Endothelial cell of umbilical vein (primary cell): ENCODE measurements around the gene CARD11. TPM values are rescaled to one million over a fixed set of nuclear protein-coding genes. Genes with fewer than 3 reads are reported as not detected.

Source experiments
- BruUV-seq: library from RNA; stranded (reverse); fragments of 400-500 nt; replicated peaks from 2 replicates; lab custom pipeline; 2021; lab: Mats Ljungman, UMichigan
- CTCF ChIA-PET: fragments of 300-600, 350-600 bp; sonication (Branson Sonifier 250); formaldehyde crosslinking; loops from one replicate; lab custom pipeline; 2021; ENCODE audit warnings: antibody characterized with exemption, inconsistent platforms; lab: Charles Lee
- POLR2A ChIA-PET: fragments of 300-600, 350-600 bp; sonication (Branson Sonifier 250); formaldehyde crosslinking; loops from one replicate; lab custom pipeline; 2021; ENCODE audit warnings: antibody characterized with exemption, inconsistent platforms; lab: Charles Lee
- DNase-seq: peaks from one replicate; pipeline ENCODE4 v3.0.0-alpha.2; 2011; ENCODE audit warnings: low read depth, low spot score
- FAIRE-seq: peaks from 2 replicates; lab custom pipeline; 2011; peaks lifted over from hg19 to GRCh38; lab: Jason Lieb, UNC
- H2AFZ ChIP-seq: 2 replicates; pipeline ENCODE4 v1.6.0; 2012; ENCODE audit warnings: low read depth, low read length, control low read depth, inconsistent platforms
- H3K27ac ChIP-seq: 2 replicates; pipeline ENCODE4 v1.5.1; 2011; ENCODE audit warnings: low read depth, mild to moderate bottlenecking, control low read depth, low read length, moderate library complexity; ENCODE audit not compliant: insufficient read depth
- H3K27me3 ChIP-seq, 2 experiments: 2 replicates each; pipeline versions ENCODE4 v1.6.0 to v1.6.1; 2011; ENCODE audit warnings: low read length in 2 of 2, mixed read lengths in 1 of 2; ENCODE audit not compliant: control insufficient read depth in 2 of 2, insufficient read depth in 2 of 2
- H3K36me3 ChIP-seq, 2 experiments: 2 replicates in 1 of 2; 3 replicates in 1 of 2; pipeline ENCODE4 v1.5.1; 2011; ENCODE audit warnings: low read length in 2 of 2, mild to moderate bottlenecking in 1 of 2, moderate library complexity in 1 of 2; ENCODE audit not compliant: control insufficient read depth in 2 of 2, insufficient read depth in 2 of 2; ENCODE audit errors: extremely low read depth in 1 of 2
- H3K4me1 ChIP-seq: 3 replicates; pipeline ENCODE4 v1.5.1; 2011; ENCODE audit warnings: mild to moderate bottlenecking, low read length; ENCODE audit not compliant: control insufficient read depth, insufficient read depth; ENCODE audit errors: extremely low read depth
- H3K4me2 ChIP-seq: 2 replicates; pipeline ENCODE4 v1.6.1; 2011; ENCODE audit warnings: low read length, control low read depth, mixed read lengths; ENCODE audit not compliant: insufficient read depth
- H3K4me3 ChIP-seq, 3 experiments: fragments of 200-600 bp in 1 of 3; sonication (generic), shearing (Covaris generic) in 1 of 3; replicated peaks in 1 of 3; 2 replicates each; pipeline ENCODE4 v1.5.1; 2011 to 2016; ENCODE audit warnings: control low read depth in 3 of 3, low read length in 3 of 3, mild to moderate bottlenecking in 2 of 3, inconsistent platforms in 1 of 3, low read depth in 1 of 3, moderate library complexity in 1 of 3; ENCODE audit not compliant: insufficient read depth in 1 of 3
- H3K79me2 ChIP-seq: 2 replicates; pipeline ENCODE4 v1.6.0; 2012; ENCODE audit warnings: low read length, inconsistent platforms; ENCODE audit not compliant: control insufficient read depth, insufficient read depth
- H3K9ac ChIP-seq: replicated peaks from 2 replicates; pipeline ENCODE3; 2011; ENCODE audit warnings: low read length, control low read depth; ENCODE audit not compliant: insufficient read depth; ENCODE audit errors: extremely low read depth
- H3K9me1 ChIP-seq: replicated peaks from 3 replicates; pipeline ENCODE4 v1.6.0; 2011; ENCODE audit warnings: mild to moderate bottlenecking, low read length; ENCODE audit not compliant: control insufficient read depth, insufficient read depth; ENCODE audit errors: extremely low read depth
- H3K9me3 ChIP-seq: replicated peaks from 2 replicates; pipeline ENCODE4 v1.5.1; 2012; ENCODE audit warnings: low read length, inconsistent platforms; ENCODE audit not compliant: control insufficient read depth, insufficient read depth
- H4K20me1 ChIP-seq: replicated peaks from 2 replicates; pipeline ENCODE3; 2011; ENCODE audit warnings: mild to moderate bottlenecking, low read length; ENCODE audit not compliant: control insufficient read depth, insufficient read depth; ENCODE audit errors: extremely low read depth
- FOS ChIP-seq: IDR thresholded peaks from 2 replicates; pipeline ENCODE4 v1.6.1; 2011; ENCODE audit warnings: mild to moderate bottlenecking, low read length, moderate library complexity, borderline replicate concordance; ENCODE audit not compliant: insufficient read depth
- GATA2 ChIP-seq: IDR thresholded peaks from 2 replicates; pipeline ENCODE4 v1.7.0; 2011; ENCODE audit warnings: low read depth, mild to moderate bottlenecking, moderate library complexity, mixed read lengths, low read length; ENCODE audit not compliant: insufficient read length, insufficient read depth
- JUN ChIP-seq: IDR thresholded peaks from 2 replicates; pipeline ENCODE4 v1.6.1; 2011; ENCODE audit warnings: borderline replicate concordance, low read depth; ENCODE audit not compliant: insufficient read length, insufficient read depth
- MAX ChIP-seq: IDR thresholded peaks from 2 replicates; pipeline ENCODE4 v1.6.1; 2011; ENCODE audit not compliant: insufficient read depth, insufficient read length
- POLR2AphosphoS5 ChIP-seq: IDR thresholded peaks from 2 replicates; pipeline ENCODE4 v1.6.1; 2012; ENCODE audit warnings: low read depth, mild to moderate bottlenecking, control low read depth, low read length, moderate library complexity; ENCODE audit not compliant: insufficient read depth
- dilution Hi-C: fragments of 300-500 bp; cut with MboI; formaldehyde crosslinking; loops from one replicate; pipeline ENCODE4 v1.15.0; 2019; ENCODE audit warnings: low sequenced_read_pairs; ENCODE audit not compliant: extremely low pct_ligation_motif_present
- intact Hi-C: fragments of 100-400 bp; cut with micrococcal nuclease; formaldehyde crosslinking; loops from one replicate; pipeline ENCODE4 v1.10.0; 2022
- polyA plus RNA-seq, 4 experiments: library from polyadenylated mRNA; depleted of rRNA in 3 of 4; stranded (reverse) in 3 of 4; unstranded in 1 of 4; fragments of >200 nt; gene quantifications; 2 replicates each; pipeline versions ENCODE4 v1.2.1 to v1.2.3, GENCODE V29; 2011 to 2012; ENCODE audit warnings: missing spikeins in 1 of 4
- total RNA-seq: library from RNA; stranded (reverse); gene quantifications from 2 replicates; pipeline ENCODE4 v1.2.3, GENCODE V29; 2021

CARD11 gene
- total and polyA plus RNA-seq, 2 donors (not counting 3 experiments of a cell fraction or from before 2014, with no cell fraction given): 20.4 to 41.8 TPM

DNA sequence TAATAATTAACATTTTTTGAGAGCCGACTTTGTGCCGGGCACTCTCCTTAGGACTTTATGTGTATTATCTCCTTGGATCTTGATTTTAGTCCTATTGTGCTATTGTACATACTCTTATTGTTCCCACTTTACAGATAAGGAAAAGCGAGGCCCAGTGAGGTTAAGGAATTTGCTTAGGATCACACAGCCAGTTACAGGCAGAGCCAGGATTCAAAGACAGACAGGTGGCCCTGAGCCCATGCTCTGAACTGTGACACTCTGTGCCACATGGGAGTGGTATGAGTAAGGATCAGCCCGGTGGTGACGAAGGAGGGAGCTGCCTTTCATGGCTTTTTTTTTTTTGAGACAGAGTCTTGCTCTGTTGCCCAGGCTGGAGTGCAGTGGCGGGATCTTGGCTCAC, 183.7 kb downstream of the CARD11 start:
- DNase-seq (no peak), FAIRE-seq (no peak)
- no TSS peak for BruUV-seq
- Histone ChIP-seq H3K79me2 (no peaks in the 10 kb centered on the region), H3K27me3 (no peaks in the 10 kb centered on the region), H3K9me3 (no peaks in the 10 kb centered on the region), H3K4me3 (no peak overlapping the region), H2AFZ (no peak overlapping the region), H3K27ac (no peak overlapping the region), H3K9me1 (no peaks in the 10 kb centered on the region), H3K9ac (no peak overlapping the region), H3K4me1 (peaks cover 21% of the 10 kb centered on the region), H3K4me2 (no peak overlapping the region), H3K36me3 (no peaks in the 10 kb centered on the region), H4K20me1 (no peaks in the 10 kb centered on the region)
- dilution Hi-C loops: no loop called here
- ChIA-PET CTCF (interaction anchor here (1.0 kb wide), 1 partner anchor 189 kb away, joined by 3 read pairs; no protein-coding TSS in a partner anchor), POLR2A (no interaction called here)
- no peak for TF ChIP-seq GATA2
- intact Hi-C loops: loop anchor here (5.0 to 10.0 kb wide), 6 partner anchors 103 to 1775 kb away; partner anchors contain the start of gene SDK1

DNA sequence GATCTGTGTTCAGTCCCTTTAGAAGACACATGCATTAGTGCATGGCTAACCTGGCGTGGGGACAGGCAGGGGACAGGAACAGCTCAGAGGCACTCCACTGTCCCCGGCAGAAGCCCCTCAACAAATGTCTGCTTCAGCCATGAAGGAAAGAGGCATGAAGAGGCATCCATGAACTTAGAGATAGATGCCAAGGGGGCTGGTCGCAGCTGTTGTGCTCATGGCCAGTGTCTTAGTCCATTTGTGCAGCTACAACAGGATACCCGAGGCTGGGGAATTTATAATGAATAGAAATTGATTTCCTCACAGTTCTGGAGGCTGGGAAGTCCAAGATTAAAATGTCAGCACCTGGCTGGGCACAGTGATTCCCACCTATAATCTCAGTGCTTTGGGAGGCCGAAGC, 185.0 kb downstream of the CARD11 start:
- Histone ChIP-seq H3K4me3 (no peak overlapping the region), H3K9me1 (no peaks in the 10 kb centered on the region), H2AFZ (no peak overlapping the region), H3K9ac (no peak overlapping the region), H4K20me1 (no peaks in the 10 kb centered on the region), H3K36me3 (no peaks in the 10 kb centered on the region), H3K79me2 (no peaks in the 10 kb centered on the region), H3K4me1 (peaks cover 9% of the 10 kb centered on the region), H3K9me3 (no peaks in the 10 kb centered on the region), H3K27ac (no peak overlapping the region), H3K4me2 (no peak overlapping the region), H3K27me3 (no peaks in the 10 kb centered on the region)
- no TSS peak for BruUV-seq
- dilution Hi-C loops (no loop called here), intact Hi-C loops (no loop called here)
- ChIA-PET POLR2A (no interaction called here), CTCF (no interaction called here)
- no peak for DNase-seq
- no peak for FAIRE-seq
- TF ChIP-seq JUN (no peak), FOS (no peak), MAX (no peak), GATA2 (no peak), POLR2AphosphoS5 (no peak)
